WTC11 (cell line): Measurements from ENCODE around the gene GATA2. TPM values are rescaled to one million over a fixed set of nuclear protein-coding genes. Genes with fewer than 3 reads are reported as not detected.

ENCODE experiments used
- ATAC-seq: fragments of 200-7000 bp; cut with Tn5 transposase; 2 replicates; pipeline ENCODE4 v1.10.0; 2021; ENCODE audit warnings: mild to moderate bottlenecking, moderate library complexity
- CTCF ChIA-PET: fragments of 300-600 bp; sonication (Branson Sonifier 250); formaldehyde crosslinking; loops from one replicate; lab custom pipeline; 2021; ENCODE audit warnings: antibody characterized with exemption; lab: Charles Lee
- POLR2A ChIA-PET: fragments of 350-600 bp; sonication (Branson Sonifier 250); formaldehyde crosslinking; loops from one replicate; lab custom pipeline; 2021; ENCODE audit warnings: antibody characterized with exemption; lab: Charles Lee
- DNase-seq: peaks from one replicate; pipeline ENCODE4 v3.0.0; 2021; ENCODE audit warnings: low spot score
- H3K27ac Mint-ChIP-seq: 2 replicates; pipeline ENCODE4 v1.8.0; 2021; ENCODE audit warnings: mixed read lengths
- H3K27me3 Mint-ChIP-seq: 2 replicates; pipeline ENCODE4 v1.8.0; 2021; ENCODE audit warnings: low read depth, mild to moderate bottlenecking, moderate library complexity, mixed read lengths
- H3K36me3 Mint-ChIP-seq: 2 replicates; pipeline ENCODE4 v1.8.0; 2021; ENCODE audit warnings: mixed read lengths
- H3K4me1 Mint-ChIP-seq: 2 replicates; pipeline ENCODE4 v1.8.0; 2022; ENCODE audit warnings: mixed read lengths
- H3K4me3 Mint-ChIP-seq: 2 replicates; pipeline ENCODE4 v1.8.0; 2021; ENCODE audit warnings: mild to moderate bottlenecking, moderate library complexity, mixed read lengths
- H3K9me3 Mint-ChIP-seq: 2 replicates; pipeline ENCODE4 v1.8.0; 2021; ENCODE audit warnings: mixed read lengths
- AFF4 ChIP-seq: sonication (generic); formaldehyde crosslinking; IDR thresholded peaks from 2 replicates; pipeline ENCODE4 v1.8.1; 2023; ENCODE audit warnings: mild to moderate bottlenecking, missing genetic modification reagents, borderline replicate concordance
- AR ChIP-seq: fragments of 250-450 bp; sonication (Bioruptor Pico); IDR thresholded peaks from 2 replicates; pipeline ENCODE4 v1.9.0; 2021; ENCODE audit warnings: mild to moderate bottlenecking
- CREB1 ChIP-seq: sonication (generic); formaldehyde crosslinking; IDR thresholded peaks from 2 replicates; pipeline ENCODE4 v1.8.0; 2023; ENCODE audit warnings: mild to moderate bottlenecking, missing genetic modification reagents
- E2F1 ChIP-seq: sonication (generic); formaldehyde crosslinking; IDR thresholded peaks from 2 replicates; pipeline ENCODE4 v1.8.0; 2022; ENCODE audit warnings: mild to moderate bottlenecking, missing genetic modification reagents
- ERG ChIP-seq: fragments of 250-450 bp; sonication (Bioruptor Pico); IDR thresholded peaks from 2 replicates; pipeline ENCODE4 v1.8.0; 2021; ENCODE audit warnings: mild to moderate bottlenecking
- FOXJ3 ChIP-seq: sonication (generic); formaldehyde crosslinking; IDR thresholded peaks from 2 replicates; pipeline ENCODE4 v1.9.0; 2021; ENCODE audit warnings: missing genetic modification reagents, mild to moderate bottlenecking, borderline replicate concordance
- JAZF1 ChIP-seq: fragments of 250-450 bp; sonication (Bioruptor Pico); IDR thresholded peaks from 2 replicates; pipeline ENCODE4 v1.9.0; 2021; ENCODE audit warnings: moderate library complexity, mild to moderate bottlenecking, inconsistent platforms
- MLX ChIP-seq: sonication (generic); formaldehyde crosslinking; IDR thresholded peaks from 2 replicates; pipeline ENCODE4 v1.8.1; 2023; ENCODE audit warnings: mild to moderate bottlenecking, missing genetic modification reagents, moderate library complexity
- MYBL2 ChIP-seq: sonication (generic); formaldehyde crosslinking; IDR thresholded peaks from 2 replicates; pipeline ENCODE4 v1.8.1; 2023; ENCODE audit warnings: mild to moderate bottlenecking, moderate library complexity, missing genetic modification reagents
- NFE2L1 ChIP-seq: sonication (generic); formaldehyde crosslinking; IDR thresholded peaks from 2 replicates; pipeline ENCODE4 v1.8.1; 2023; ENCODE audit warnings: missing genetic modification reagents
- NFYB ChIP-seq: sonication (generic); formaldehyde crosslinking; conservative IDR thresholded peaks from 2 replicates; pipeline ENCODE4 v1.8.0; 2022; ENCODE audit warnings: low read depth, missing genetic modification reagents
- SMAD3 ChIP-seq: sonication (generic); formaldehyde crosslinking; IDR thresholded peaks from 2 replicates; pipeline ENCODE4 v1.8.0; 2022; ENCODE audit warnings: missing genetic modification reagents, mild to moderate bottlenecking, borderline replicate concordance
- SOX15 ChIP-seq: fragments of 250-450 bp; sonication (Bioruptor Pico); IDR thresholded peaks from 2 replicates; pipeline ENCODE4 v1.9.0; 2021; ENCODE audit warnings: mild to moderate bottlenecking
- STAT6 ChIP-seq: sonication (generic); formaldehyde crosslinking; conservative IDR thresholded peaks from 2 replicates; pipeline ENCODE4 v1.8.1; 2023; ENCODE audit warnings: mild to moderate bottlenecking, low read depth, missing genetic modification reagents, moderate library complexity
- USF2 ChIP-seq: sonication (generic); formaldehyde crosslinking; IDR thresholded peaks from 2 replicates; pipeline ENCODE4 v1.8.1; 2023; ENCODE audit warnings: mild to moderate bottlenecking, missing genetic modification reagents, moderate library complexity
- ZNF138 ChIP-seq: sonication (generic); formaldehyde crosslinking; conservative IDR thresholded peaks from 2 replicates; pipeline ENCODE4 v1.8.1; 2022; ENCODE audit warnings: mild to moderate bottlenecking, moderate library complexity, missing genetic modification reagents
- ZNF532 ChIP-seq: fragments of 250-450 bp; sonication (Bioruptor Pico); IDR thresholded peaks from 2 replicates; pipeline ENCODE4 v1.9.0; 2021; ENCODE audit warnings: mild to moderate bottlenecking, borderline replicate concordance
- total RNA-seq: library from RNA; stranded (reverse); gene quantifications from 3 replicates; pipeline ENCODE4 v1.2.3, GENCODE V29; 2021

Gene GATA2
- total RNA-seq, 1 experiment from 2014 or later: 1.6 TPM

GRCh38 chr3:128490915-128491690, 1.9 kb downstream of the GATA2 start (continued):
- TF ChIP-seq ERG (CRISPR knock-in tag) (no peak), MLX (CRISPR knock-in tag) (no peak)

GRCh38 chr3:128490650-128490914, 2.4 kb downstream of the GATA2 start:
- Mint-ChIP-seq H3K27me3 (peaks cover 100% of the 10 kb centered on the region), H3K27ac (no peak overlapping the region), H3K36me3 (no peaks in the 10 kb centered on the region), H3K4me3 (peak overlapping the region; percentile 72), H3K4me1 (peaks cover 40% of the 10 kb centered on the region), H3K9me3 (no peaks in the 10 kb centered on the region)
- ATAC-seq (no peak), DNase-seq (no peak)
- CTCF ChIA-PET: interaction anchor here (1.2 to 3.6 kb wide), 7 partner anchors 9 to 118 kb away, joined by 3 to 14 read pairs (median 6); no protein-coding TSS in a partner anchor
- POLR2A ChIA-PET: no interaction called here
- TF ChIP-seq SOX15 (CRISPR knock-in tag) (no peak), E2F1 (CRISPR knock-in tag) (no peak), MYBL2 (CRISPR knock-in tag) (no peak), USF2 (CRISPR knock-in tag) (no peak), AR (no peak), NFE2L1 (CRISPR knock-in tag) (no peak), ZNF138 (CRISPR knock-in tag) (no peak), STAT6 (CRISPR knock-in tag) (no peak), AFF4 (CRISPR knock-in tag) (no peak), CREB1 (no peak), SMAD3 (no peak), NFYB (CRISPR knock-in tag) (no peak), FOXJ3 (CRISPR knock-in tag) (no peak), JAZF1 (CRISPR knock-in tag) (no peak), ZNF532 (CRISPR knock-in tag) (no peak)
